Activated CD4-positive, alpha-beta T cell treated with anti-CD3 and anti-CD28 coated beads for 24 hours (primary cell): ENCODE results near the gene ATM.
"Not testable (repeated sequence)": the region's sequence is repeated elsewhere in the genome, so short reads cannot be mapped to it uniquely, and the experiment has no call there.

Experiments used
- DNase-seq, 2 donors: peaks; one replicate each; pipeline ENCODE4 v3.0.0-alpha.2; 2020; ENCODE audit warnings: low read depth in 2 of 2

Gene ATM

GRCh38 chr11:108278546-108278945 is 55.7 kb downstream of the ATM start:
- no peak for DNase-seq

- no peak for DNase-seq
Observed at GRCh38 chr11:108278954-108279353, 56.1 kb downstream of the ATM start.

- DNase-seq, result no peak
Observed at GRCh38 chr11:108286370-108286769, 63.5 kb downstream of the ATM start.

GRCh38 chr11:108286956-108287355 is 64.1 kb downstream of the ATM start:
- DNase-seq, result no peak

- DNase-seq, result not testable (repeated sequence)
Observed at GRCh38 chr11:108289066-108289465, 66.2 kb downstream of the ATM start.

- no peak for DNase-seq
Observed at GRCh38 chr11:108289699-108290098, 66.8 kb downstream of the ATM start.

GRCh38 chr11:108293229-108293628 is 70.4 kb downstream of the ATM start:
- DNase-seq, result no peak

GRCh38 chr11:108302121-108302785 is 79.4 kb downstream of the ATM start:
- DNase-seq, result no peak

- DNase-seq, result no peak
Observed at GRCh38 chr11:108307751-108308150, 84.9 kb downstream of the ATM start.

- no peak for DNase-seq
Observed at GRCh38 chr11:108313444-108313843, 90.6 kb downstream of the ATM start.

GRCh38 chr11:108316061-108316460 is 93.2 kb downstream of the ATM start:
- no peak for DNase-seq

GRCh38 chr11:108319541-108320145 is 96.8 kb downstream of the ATM start:
- no peak for DNase-seq

- no peak for DNase-seq
Observed at GRCh38 chr11:108322666-108323065, 99.8 kb downstream of the ATM start.

- DNase-seq, result no peak
Observed at GRCh38 chr11:108324587-108324986, 101.7 kb downstream of the ATM start.

GRCh38 chr11:108333403-108333899 is 110.6 kb downstream of the ATM start:
- no peak for DNase-seq

- DNase-seq, result no peak
Observed at GRCh38 chr11:108338750-108339149, 115.9 kb downstream of the ATM start.

GRCh38 chr11:108340973-108341372 is 118.1 kb downstream of the ATM start:
- DNase-seq, result no peak

GRCh38 chr11:108341654-108342053 is 118.8 kb downstream of the ATM start:
- no peak for DNase-seq

GRCh38 chr11:108343714-108344113 is 120.8 kb downstream of the ATM start:
- DNase-seq, result no peak

- no peak for DNase-seq
Observed at GRCh38 chr11:108345767-108346166, 122.9 kb downstream of the ATM start.

- DNase-seq, result no peak
Observed at GRCh38 chr11:108346451-108346850, 123.6 kb downstream of the ATM start.

GRCh38 chr11:108351468-108351867 is 128.6 kb downstream of the ATM start:
- no peak for DNase-seq

GRCh38 chr11:108364159-108364558 is 141.3 kb downstream of the ATM start:
- no peak for DNase-seq

- DNase-seq, result no peak
Observed at GRCh38 chr11:108368134-108368533, 145.3 kb downstream of the ATM start.
